NCI-H146 treated with DMSO at 0.1 percent for 48 hours (cell line): ENCODE measurements around the gene PIGZ.

ENCODE experiments used
- DNase-seq: peaks from one replicate; lab custom pipeline; 2025; ENCODE audit not compliant: unreplicated experiment; lab: John Stamatoyannopoulos, UW

Gene PIGZ

DNA sequence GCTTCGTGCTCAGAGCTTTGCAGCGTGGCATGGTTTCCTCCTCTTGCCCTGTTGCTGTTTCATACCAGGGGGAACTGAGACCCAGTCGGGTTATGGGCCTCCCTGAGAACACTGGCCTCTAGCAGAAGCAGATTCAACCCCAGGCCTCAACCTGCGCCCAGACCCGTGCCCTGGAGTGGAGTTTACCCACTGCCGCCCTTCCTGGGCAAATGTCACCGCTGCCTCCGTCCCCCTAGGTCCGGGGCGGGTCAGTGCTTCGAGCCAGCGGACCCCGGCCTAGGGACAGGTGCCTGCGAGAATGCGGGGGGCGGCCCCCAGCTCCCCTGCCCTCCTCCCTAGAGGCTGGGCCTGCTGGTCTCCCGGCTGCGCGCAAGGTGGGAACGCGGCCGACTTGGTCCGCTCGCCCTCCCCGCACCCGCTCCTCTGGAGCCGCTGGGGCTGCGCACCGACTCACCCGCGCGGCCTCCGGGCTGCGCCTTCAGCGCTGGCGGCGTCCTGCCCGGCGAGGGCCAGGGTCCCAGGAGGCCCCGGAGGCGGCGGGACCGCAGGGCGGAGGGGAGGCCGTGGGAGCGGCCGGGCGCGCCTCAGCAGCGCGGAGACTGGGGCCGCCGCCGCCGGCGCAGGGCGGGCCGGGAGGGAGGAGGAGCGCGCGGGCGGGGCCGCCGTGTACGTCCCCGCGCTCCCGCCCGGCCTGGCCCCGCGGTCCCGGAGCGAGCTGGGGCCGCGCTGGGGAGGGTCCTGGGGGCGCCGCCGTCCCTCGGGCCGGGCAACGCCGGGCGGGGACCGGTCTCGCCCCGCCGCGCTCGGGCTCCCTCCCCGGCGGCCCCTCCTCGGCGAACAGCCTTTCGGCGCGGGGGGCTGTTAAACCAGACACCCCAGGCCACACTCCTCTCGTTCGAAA, at the start of gene PIGZ:
TSS of gene PIGZ (minus strand) at position 601 of the 901 bp plus-strand sequence. CDS start 16,802 bp downstream, outside the sequence.
- DNase-seq: peak; percentile 37

DNA sequence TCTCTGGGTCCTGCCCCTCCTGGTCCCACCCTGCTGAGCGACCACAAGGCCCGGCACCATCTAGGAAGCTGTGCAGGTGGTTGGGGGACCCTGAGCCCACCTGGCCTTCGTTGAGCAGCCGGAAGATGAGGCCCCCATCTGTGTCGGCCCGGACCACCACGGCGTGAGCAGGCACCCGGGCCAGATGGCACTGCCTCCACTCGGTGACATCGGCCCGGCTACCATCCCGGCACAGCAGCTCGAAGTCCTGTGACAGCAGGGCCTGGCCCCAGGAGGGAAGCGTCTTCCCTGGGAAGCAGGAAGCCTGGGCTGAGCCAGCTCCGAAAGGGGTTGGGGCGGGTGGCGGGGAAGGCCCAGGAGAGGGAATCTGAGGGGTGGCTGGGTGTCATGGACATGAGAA, 48.4 kb upstream of the PIGZ start:
- DNase-seq: no peak

DNA sequence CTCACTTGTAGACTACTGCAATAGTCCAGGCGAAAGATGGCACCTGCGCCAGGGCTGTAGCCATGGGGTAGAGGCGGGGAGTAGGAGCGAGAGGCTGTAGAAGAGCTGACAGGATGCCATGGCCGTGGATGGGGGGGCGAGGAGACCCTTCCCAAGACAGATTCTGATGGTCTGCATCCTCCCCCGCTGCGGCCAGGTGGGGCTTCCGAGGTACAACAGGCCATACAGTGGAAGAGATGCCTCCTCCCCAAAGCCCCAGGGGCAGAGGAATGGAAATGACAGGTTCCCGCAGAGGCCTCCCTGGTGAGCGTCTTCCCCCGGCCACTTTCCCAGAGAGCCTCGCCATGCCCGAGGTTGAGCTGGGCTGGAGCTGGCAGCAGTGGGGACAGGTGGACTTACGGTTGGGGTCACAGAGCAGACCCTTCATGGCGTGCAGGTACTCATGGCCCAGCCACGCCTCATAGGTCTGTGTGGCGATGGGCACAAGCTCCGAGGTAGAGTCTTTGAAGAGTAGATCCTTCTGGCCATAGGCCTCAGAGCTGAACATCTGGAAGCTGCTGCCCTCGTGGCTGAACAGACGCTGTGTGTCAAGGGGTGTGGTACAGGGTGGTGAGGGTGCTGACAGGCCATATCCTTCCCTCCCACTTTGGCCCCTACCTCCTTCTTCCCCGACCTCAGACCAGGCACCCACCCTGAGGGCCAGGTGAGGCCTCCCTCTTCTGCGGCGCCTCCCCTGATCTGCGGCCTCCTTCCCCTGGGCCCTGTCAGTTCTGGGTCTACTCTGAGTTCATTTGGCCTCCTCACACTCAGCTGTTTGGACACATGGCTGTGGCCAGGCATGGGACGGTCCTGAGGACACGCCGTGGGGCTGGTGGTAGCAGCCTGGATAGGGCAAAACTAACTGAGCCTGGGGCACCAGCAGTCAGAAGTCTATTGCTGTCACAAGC, 47.4 kb upstream of the PIGZ start:
- DNase-seq: no peak

DNA sequence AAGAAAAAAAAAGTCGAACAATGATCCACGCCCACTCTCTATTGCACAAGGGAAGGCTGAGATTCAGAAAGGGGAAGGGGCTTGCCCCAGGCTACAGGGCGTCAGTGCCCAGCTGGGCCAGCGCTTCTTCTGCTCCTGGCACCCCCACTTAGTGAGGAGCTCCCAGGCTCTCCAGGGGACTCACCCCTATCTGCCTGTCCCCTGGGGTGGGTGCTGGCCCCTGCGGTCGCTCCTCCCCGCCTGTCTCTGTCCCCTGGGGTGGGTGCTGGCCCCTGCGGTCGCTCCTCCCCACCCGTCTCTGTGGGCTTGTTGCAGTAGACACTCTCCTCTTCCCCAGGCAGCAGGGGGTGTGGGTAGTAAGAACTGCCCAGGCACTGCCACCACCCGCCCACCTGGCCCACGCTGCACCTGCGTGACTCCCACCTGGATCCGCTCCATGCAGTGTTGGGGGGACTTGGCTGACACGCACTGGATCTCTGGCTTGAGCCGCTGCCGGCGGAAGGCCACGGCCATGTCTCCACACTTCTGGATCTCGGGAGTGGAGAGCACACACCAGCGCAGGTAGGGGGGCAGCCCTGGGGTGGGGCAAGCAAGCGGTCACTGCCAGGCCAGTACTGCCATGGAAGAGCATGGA, 46.4 kb upstream of the PIGZ start:
- DNase-seq: no peak

DNA sequence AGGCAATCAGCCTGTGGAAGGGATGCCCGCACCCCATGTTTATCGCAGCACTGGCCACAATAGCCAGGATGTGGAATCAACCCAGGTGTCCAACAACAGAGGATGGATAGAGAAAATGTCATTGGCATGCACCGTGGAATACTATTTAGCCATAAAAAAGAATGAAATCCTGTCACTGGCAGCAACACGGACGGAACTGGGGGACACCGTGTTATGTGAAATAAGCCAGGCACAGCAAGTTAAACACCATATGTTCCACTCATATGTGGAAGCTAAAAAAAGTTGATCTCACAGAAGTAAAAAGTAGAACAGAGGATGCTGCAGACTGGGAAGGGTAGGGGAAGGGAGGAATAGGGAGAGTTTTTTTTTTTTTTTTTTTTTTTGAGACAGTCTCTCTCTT, 45.4 kb upstream of the PIGZ start:
- no peak for DNase-seq

GRCh38 chr3:197012540-197012883, 43.9 kb upstream of the PIGZ start:
- no peak for DNase-seq

DNA sequence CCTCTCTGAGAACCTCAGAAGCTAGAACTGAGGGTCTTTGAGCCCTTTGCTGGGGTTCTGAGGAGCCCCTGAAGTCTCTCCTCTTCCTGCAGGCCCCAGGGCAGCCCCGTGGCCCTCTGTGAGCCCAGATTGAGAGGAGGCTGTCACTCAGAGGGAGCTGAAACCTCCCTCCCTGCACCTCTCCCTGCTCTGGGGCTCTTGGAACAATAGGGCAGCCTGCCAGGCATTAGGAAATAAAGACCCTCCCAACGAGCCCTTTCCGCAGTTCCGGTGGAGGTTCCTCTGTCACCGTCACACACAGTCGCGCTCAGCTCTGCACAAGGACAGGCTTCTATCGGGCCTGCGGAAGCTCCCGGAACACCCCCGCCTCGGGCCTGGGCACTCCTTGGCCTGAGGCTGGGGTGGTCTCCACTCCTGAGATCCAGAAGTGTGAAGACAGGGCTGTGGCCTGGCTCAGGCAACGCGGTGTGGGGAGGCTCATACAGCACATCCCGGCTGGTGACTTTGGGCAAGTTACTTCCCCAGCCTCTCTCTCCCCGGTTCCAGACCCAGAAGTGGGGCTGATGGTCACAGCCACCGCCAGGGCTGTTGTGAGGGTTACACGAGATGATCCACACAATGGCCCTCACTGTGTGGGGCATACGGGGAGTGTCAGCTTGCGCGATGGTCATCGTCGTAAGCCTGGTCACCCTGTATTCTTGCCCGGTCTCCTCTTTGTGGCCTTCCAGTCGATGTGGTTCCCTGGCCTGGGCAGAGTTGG, 43.3 kb upstream of the PIGZ start:
- DNase-seq: no peak

- DNase-seq: no peak
Measured at GRCh38 chr3:197010556-197011351, 42.1 kb upstream of the PIGZ start.

DNA sequence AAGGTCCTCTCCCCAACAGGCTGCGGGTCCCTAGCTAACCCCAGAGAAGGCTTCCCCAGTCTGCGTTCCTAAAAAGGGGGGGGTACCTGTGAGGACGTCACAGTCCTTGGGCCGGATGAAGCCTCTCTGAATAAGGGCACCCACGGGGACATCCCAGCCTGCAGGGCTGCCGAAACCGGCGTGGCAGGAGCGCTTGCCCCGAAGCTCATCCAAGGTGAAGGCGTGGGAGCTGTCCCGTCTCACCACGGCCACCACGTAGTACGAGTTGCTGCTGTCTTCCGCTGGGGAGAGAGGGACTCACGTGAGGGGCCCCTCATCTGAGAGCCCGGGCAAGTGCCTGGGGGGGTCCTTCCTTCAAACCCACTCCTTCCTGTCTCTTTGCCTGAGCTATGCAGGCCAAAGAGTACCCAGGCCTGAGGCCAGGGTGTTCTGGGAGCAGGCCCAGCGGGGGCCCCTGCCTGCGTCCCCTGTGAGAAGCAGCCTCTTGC, 40.9 kb upstream of the PIGZ start:
- no peak for DNase-seq

- DNase-seq: no peak
Measured at GRCh38 chr3:197008436-197009209, 40.0 kb upstream of the PIGZ start.

DNA sequence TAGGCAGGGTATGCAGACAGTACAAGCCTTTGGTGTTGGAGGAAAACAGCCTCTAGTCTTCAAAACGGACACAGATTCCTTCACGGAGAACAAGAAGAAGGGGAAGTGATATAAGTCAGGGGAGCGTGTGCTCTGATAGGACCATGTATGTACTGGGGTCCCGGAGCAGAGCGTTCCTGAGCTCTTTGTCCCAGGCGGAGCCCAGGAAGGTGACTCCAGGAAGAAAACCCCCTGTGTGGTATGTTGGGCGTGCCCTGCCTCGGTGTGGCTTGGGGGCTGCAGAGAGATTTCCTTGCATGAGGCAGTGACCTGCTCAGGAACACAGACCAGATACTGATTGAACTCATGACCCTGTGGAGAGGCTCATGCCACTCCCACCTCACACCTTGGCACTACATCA, 39.3 kb upstream of the PIGZ start:
- DNase-seq: no peak

DNA sequence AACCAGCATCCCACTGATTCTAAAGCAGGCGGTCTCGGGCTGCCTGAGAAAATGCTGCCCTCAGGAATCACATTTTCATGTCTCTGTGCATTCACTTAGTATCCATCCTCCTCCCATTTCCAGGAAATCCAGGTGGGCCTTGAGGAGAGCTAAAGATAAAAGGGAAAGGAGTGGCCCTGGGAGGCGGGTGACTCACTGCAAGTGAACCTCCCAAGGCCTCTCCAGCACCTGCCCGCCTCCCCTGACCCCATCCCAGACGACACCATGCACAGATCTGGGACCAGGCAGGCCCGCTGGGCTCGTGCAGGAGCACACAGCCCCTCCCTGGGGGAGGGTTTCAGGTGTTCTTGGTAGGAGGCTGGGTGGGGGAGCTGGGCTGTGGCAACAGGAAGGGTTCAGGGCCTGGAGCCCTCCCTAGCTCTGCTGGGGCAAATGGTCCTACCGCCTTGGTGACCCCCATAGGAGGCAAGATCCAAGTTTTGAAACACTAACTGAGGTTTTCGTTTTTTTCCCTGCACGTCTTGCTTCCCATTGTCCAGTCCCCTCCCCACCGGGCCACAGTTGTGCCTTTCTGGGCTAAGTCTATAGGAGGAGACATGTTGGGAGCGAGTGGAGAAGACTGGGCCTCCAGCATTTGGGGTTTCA, 38.8 kb upstream of the PIGZ start:
- DNase-seq: no peak

DNA sequence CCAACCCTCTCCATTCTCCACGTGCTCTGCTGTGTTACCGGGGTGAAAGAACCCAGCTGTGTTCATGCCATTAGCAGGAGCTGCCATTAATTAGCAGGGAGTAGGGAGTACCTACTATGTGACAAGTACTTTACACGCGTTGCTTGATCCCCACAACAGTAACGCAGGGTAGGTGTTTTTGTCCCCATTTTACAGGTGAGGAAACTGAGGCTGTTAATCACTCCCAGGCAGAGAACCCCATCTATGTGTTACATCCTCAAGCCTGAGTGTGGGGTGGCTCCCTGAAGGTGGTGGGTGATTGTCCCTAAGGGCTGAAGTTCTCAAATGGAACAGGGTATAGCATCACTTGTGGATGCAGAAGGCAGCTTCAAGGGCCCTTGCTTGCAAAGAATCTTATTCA, 38.2 kb upstream of the PIGZ start:
- no peak for DNase-seq

GRCh38 chr3:197006446-197006845, 37.8 kb upstream of the PIGZ start:
- no peak for DNase-seq

DNA sequence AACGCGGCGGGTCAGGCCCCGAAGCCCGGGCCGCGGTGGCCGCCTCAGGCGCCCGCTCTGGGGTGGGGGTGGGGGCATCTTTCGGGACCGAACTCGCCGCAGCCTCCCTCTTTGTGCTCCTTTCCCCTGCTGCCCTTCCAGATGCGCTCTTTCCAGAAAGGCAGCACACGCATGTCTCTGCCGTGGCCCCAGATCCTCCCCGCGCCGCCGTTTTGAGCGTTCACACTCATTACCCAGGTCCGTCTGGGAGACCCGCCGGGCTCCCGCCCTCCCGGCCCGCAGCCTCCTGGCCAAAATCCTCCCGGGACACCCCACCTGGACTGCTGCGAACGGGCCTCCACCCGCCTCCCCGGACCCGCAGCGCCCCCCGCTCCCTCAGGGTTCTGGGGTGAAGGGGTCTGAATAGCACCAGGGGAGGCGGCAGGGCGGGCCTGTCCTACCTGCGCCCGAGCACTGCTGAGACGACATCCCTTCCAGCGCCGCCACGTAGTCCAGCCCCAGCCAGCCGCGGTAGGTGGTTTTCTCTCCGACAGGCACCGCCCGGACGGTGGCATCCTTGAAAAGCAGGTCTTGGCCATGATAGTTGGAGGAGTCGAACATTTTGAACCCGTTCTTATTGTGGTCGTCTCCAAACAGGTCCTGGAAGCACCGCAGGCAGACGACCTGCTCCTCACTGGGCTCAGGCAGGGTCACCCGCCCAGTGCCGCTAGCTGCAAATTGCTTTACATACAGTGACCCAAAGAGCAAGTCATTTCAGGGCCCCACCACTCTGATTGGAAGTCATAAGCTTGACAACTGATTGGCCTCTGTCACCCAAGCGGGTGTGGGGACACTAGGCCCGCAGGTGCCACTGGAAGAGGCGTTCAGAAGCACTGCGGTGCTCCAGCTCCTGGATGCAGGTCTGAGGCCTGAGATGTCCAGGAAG, 35.1 kb upstream of the PIGZ start:
- peak; percentile 50 for DNase-seq

GRCh38 chr3:197002701-197003454, 34.2 kb upstream of the PIGZ start:
- peak; percentile 82 for DNase-seq
